CD14-positive monocyte (primary cell): ENCODE measurements around the gene RXFP2. TPM values are rescaled to one million over a fixed set of nuclear protein-coding genes. Genes with fewer than 3 reads are reported as not detected.

Experiments
- DNase-seq, 3 donors: peaks; one replicate each; pipeline ENCODE4 v3.0.0-alpha.2; 2011 to 2022
- H2AFZ ChIP-seq: 2 replicates; pipeline ENCODE4 v1.6.0; 2012; ENCODE audit warnings: mild to moderate bottlenecking, low read depth, low read length, inconsistent platforms; ENCODE audit not compliant: insufficient read depth, poor library complexity, severe bottlenecking
- H3K27ac ChIP-seq, 2 donors: 1 replicate in 1 of 2; 2 replicates in 1 of 2; pipeline ENCODE4 v1.5.1; 2012 to 2013; ENCODE audit warnings: low read length in 2 of 2, control low read depth in 1 of 2, inconsistent platforms in 1 of 2, low read depth in 1 of 2, mild to moderate bottlenecking in 1 of 2
- H3K27me3 ChIP-seq, 2 donors: one replicate each; pipeline versions ENCODE4 v1.6.0 to v1.6.1; 2011 to 2013; ENCODE audit warnings: low read length in 2 of 2; ENCODE audit not compliant: control insufficient read depth in 2 of 2, insufficient read depth in 2 of 2
- H3K36me3 ChIP-seq, 2 donors: replicated peaks in 1 of 2; 1 replicate in 1 of 2; 2 replicates in 1 of 2; pipeline versions ENCODE4 v1.5.1 to v1.6.1; 2012 to 2013; ENCODE audit warnings: low read length in 2 of 2, control low read depth in 1 of 2, inconsistent platforms in 1 of 2, mild to moderate bottlenecking in 1 of 2; ENCODE audit not compliant: insufficient read depth in 2 of 2, control insufficient read depth in 1 of 2
- H3K4me1 ChIP-seq, 2 donors: 1 replicate in 1 of 2; 2 replicates in 1 of 2; pipeline versions ENCODE4 v1.5.1 to v1.6.1; 2012 to 2013; ENCODE audit warnings: low read length in 2 of 2, control low read depth in 1 of 2, inconsistent platforms in 1 of 2, mild to moderate bottlenecking in 1 of 2, moderate library complexity in 1 of 2; ENCODE audit not compliant: insufficient read depth in 2 of 2, control insufficient read depth in 1 of 2
- H3K4me2 ChIP-seq: replicated peaks from 2 replicates; pipeline ENCODE3; 2012; ENCODE audit warnings: low read length, moderate library complexity, mild to moderate bottlenecking; ENCODE audit not compliant: poor library complexity, severe bottlenecking; ENCODE audit errors: extremely low read depth
- H3K4me3 ChIP-seq, 3 experiments: fragments of 200-600 bp in 1 of 3; sonication (generic) in 1 of 3; replicated peaks in 1 of 3; 1 replicate in 2 of 3; 2 replicates in 1 of 3; pipeline ENCODE4 v1.5.1; 2011 to 2013; ENCODE audit warnings: low read length in 3 of 3, mild to moderate bottlenecking in 3 of 3, control low read depth in 2 of 3, low read depth in 2 of 3, inconsistent platforms in 1 of 3, moderate library complexity in 1 of 3
- H3K79me2 ChIP-seq: 2 replicates; pipeline ENCODE4 v1.6.0; 2012; ENCODE audit warnings: mild to moderate bottlenecking, control low read depth, inconsistent platforms, low read length, moderate library complexity; ENCODE audit not compliant: insufficient read depth
- H3K9ac ChIP-seq: 2 replicates; pipeline ENCODE4 v1.6.0; 2017; ENCODE audit warnings: low read length, mild to moderate bottlenecking; ENCODE audit not compliant: insufficient read depth, poor library complexity, severe bottlenecking
- H3K9me3 ChIP-seq, 2 donors: replicated peaks in 1 of 2; 1 replicate in 1 of 2; 2 replicates in 1 of 2; pipeline versions ENCODE4 v1.5.1 to v1.6.1; 2012 to 2013; ENCODE audit warnings: low read length in 2 of 2, control low read depth in 1 of 2; ENCODE audit not compliant: control insufficient read depth in 1 of 2, insufficient read depth in 1 of 2
- H4K20me1 ChIP-seq: 2 replicates; pipeline ENCODE4 v1.6.0; 2012; ENCODE audit warnings: mild to moderate bottlenecking, low read length, control low read depth, moderate library complexity; ENCODE audit not compliant: insufficient read depth
- H3K27ac Mint-ChIP-seq, 7 donors: one replicate each; pipeline ENCODE4 v1.8.0; 2020; ENCODE audit warnings: mild to moderate bottlenecking in 7 of 7, mixed read lengths in 7 of 7, moderate library complexity in 6 of 7, inconsistent platforms in 2 of 7
- H3K27me3 Mint-ChIP-seq, 3 donors: one replicate each; pipeline ENCODE4 v1.8.0; 2021 to 2022; ENCODE audit warnings: low read depth in 3 of 3, mild to moderate bottlenecking in 3 of 3, mixed read lengths in 3 of 3, moderate library complexity in 3 of 3, inconsistent platforms in 1 of 3
- H3K36me3 Mint-ChIP-seq, 2 donors: one replicate each; pipeline ENCODE4 v1.8.0; 2020; ENCODE audit warnings: mixed read lengths in 2 of 2, inconsistent platforms in 1 of 2, mild to moderate bottlenecking in 1 of 2
- H3K4me1 Mint-ChIP-seq: one replicate; pipeline ENCODE4 v1.8.0; 2020; ENCODE audit warnings: mild to moderate bottlenecking, mixed read lengths
- H3K4me3 Mint-ChIP-seq, 2 donors: one replicate each; pipeline ENCODE4 v1.8.0; 2020; ENCODE audit warnings: mild to moderate bottlenecking in 2 of 2, mixed read lengths in 2 of 2, moderate library complexity in 1 of 2
- H3K9me3 Mint-ChIP-seq, 7 donors: one replicate each; pipeline ENCODE4 v1.8.0; 2020 to 2022; ENCODE audit warnings: mixed read lengths in 7 of 7, mild to moderate bottlenecking in 6 of 7, moderate library complexity in 6 of 7, inconsistent platforms in 2 of 7
- WGBS: methylation state at CpG from one replicate; pipeline ENCODE4 v1.1.5; 2013; ENCODE audit warnings: missing lambda C conversion rate; ENCODE audit not compliant: insufficient coverage; 5-methylcytosine and 5-hydroxymethylcytosine counted together
- intact Hi-C, 2 donors: fragments of 100-400 bp; cut with micrococcal nuclease; formaldehyde crosslinking; loops; one replicate each; pipeline versions ENCODE4 v1.15.0 to v1.15.1; 2023
- polyA plus RNA-seq, 3 donors: library from polyadenylated mRNA; depleted of rRNA in 1 of 3; unstranded in 2 of 3; stranded (reverse) in 1 of 3; fragments of 300-500 nt in 2 of 3; fragments of >200 nt in 1 of 3; fragmentation: Illumina TruSeq in 2 of 3; gene quantifications; 1 replicate in 2 of 3; 2 replicates in 1 of 3; pipeline ENCODE4 v1.2.3, GENCODE V29; 2012 to 2021
- TF ChIP-seq, protein P1 (sequence below): fragments of 200-600 bp; IDR thresholded peaks from one replicate; pipeline ENCODE4 v1.8.0; 2022; ENCODE audit warnings: antibody characterized with exemption, mild to moderate bottlenecking

Gene RXFP2
- polyA plus RNA-seq, 3 donors, result 0.38 to 0.69 TPM; not detected in 1

DNA sequence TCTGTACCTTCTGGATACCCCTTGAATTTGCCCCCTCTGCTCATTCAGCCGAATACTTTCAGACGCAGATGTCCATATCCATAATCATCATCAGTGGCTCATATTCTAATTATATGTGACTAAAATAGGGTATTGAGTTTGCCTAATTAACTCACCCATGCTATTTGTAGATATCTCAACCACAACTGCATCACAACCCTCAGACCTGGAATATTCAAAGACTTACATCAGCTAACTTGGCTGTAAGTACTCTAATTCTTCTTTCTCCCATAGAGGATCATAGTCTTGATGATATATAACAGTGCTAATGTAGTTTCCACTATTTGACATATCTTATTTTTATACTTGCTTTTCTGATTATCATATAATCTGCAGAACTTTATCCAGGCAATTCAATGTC, 35.8 kb downstream of the RXFP2 start:
- no peak for DNase-seq
- peaks cover 16 to 18% of the 10 kb centered on the region in 2 donors for H3K36me3 Mint-ChIP-seq
- H3K4me1 ChIP-seq, result peaks cover 2 to 9% of the 10 kb centered on the region in 2 donors
- WGBS, result no CpG with 5 or more reads among the region's 2 CpGs
- intact Hi-C loops, result no loop called here
- no peaks in the 10 kb centered on the region for H4K20me1 ChIP-seq
- H3K36me3 ChIP-seq, result peaks cover 0 to 5% of the 10 kb centered on the region in 2 donors
- peaks cover 0 to 2% (median 0%) of the 10 kb centered on the region in 3 donors for H3K27me3 Mint-ChIP-seq
- H3K4me3 ChIP-seq, result no peak overlapping the region
- no peak overlapping the region for H3K4me3 Mint-ChIP-seq
- H3K27me3 ChIP-seq, result no peaks in the 10 kb centered on the region
- H2AFZ ChIP-seq, result no peak overlapping the region
- peaks cover 0 to 3% (median 0%) of the 10 kb centered on the region in 7 donors for H3K9me3 Mint-ChIP-seq
- no peak overlapping the region for H3K9ac ChIP-seq
- TF ChIP-seq, protein P1, sequence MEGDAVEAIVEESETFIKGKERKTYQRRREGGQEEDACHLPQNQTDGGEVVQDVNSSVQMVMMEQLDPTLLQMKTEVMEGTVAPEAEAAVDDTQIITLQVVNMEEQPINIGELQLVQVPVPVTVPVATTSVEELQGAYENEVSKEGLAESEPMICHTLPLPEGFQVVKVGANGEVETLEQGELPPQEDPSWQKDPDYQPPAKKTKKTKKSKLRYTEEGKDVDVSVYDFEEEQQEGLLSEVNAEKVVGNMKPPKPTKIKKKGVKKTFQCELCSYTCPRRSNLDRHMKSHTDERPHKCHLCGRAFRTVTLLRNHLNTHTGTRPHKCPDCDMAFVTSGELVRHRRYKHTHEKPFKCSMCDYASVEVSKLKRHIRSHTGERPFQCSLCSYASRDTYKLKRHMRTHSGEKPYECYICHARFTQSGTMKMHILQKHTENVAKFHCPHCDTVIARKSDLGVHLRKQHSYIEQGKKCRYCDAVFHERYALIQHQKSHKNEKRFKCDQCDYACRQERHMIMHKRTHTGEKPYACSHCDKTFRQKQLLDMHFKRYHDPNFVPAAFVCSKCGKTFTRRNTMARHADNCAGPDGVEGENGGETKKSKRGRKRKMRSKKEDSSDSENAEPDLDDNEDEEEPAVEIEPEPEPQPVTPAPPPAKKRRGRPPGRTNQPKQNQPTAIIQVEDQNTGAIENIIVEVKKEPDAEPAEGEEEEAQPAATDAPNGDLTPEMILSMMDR, result no peak
- peak overlapping the region in 1 of 2 donors; percentile 20 for H3K27ac ChIP-seq
- H3K4me2 ChIP-seq, result no peak overlapping the region
- no peaks in the 10 kb centered on the region for H3K79me2 ChIP-seq
- H3K9me3 ChIP-seq, result no peaks in the 10 kb centered on the region
- peaks cover 28% of the 10 kb centered on the region for H3K4me1 Mint-ChIP-seq
- H3K27ac Mint-ChIP-seq, result peak overlapping the region in 1 of 7 donors; percentile 37

- Histone ChIP-seq H2AFZ (no peak overlapping the region), H3K4me2 (no peak overlapping the region), H3K4me3 (no peak overlapping the region), H3K79me2 (no peaks in the 10 kb centered on the region), H3K27ac (peak overlapping the region in 1 of 2 donors; percentile 20), H3K4me1 (peaks cover 2 to 9% of the 10 kb centered on the region in 2 donors), H3K36me3 (peaks cover 0 to 5% of the 10 kb centered on the region in 2 donors), H4K20me1 (no peaks in the 10 kb centered on the region), H3K9me3 (no peaks in the 10 kb centered on the region), H3K9ac (no peak overlapping the region), H3K27me3 (no peaks in the 10 kb centered on the region)
- no peak overlapping the region for H3K27ac Mint-ChIP-seq
- no peak for DNase-seq
- H3K4me3 Mint-ChIP-seq, result no peak overlapping the region
- TF ChIP-seq, protein P1, result no peak
- 82% methylated on average over 3 of the region's 3 CpGs for WGBS
- peaks cover 28% of the 10 kb centered on the region for H3K4me1 Mint-ChIP-seq
- peaks cover 0 to 2% (median 0%) of the 10 kb centered on the region in 3 donors for H3K27me3 Mint-ChIP-seq
- peaks cover 20 to 24% of the 10 kb centered on the region in 2 donors for H3K36me3 Mint-ChIP-seq
- H3K9me3 Mint-ChIP-seq, result peaks cover 0 to 3% (median 0%) of the 10 kb centered on the region in 7 donors
- intact Hi-C loops, result no loop called here
These were observed 36.4 kb downstream of the RXFP2 start for GRCh38 chr13:31775686-31776085.
